ENCODE data around the gene DPP9. TPM values are rescaled to one million over a fixed set of nuclear protein-coding genes. Genes with fewer than 3 reads are reported as not detected.
A peak's percentile ranks its signal among the peaks of the same experiment; 100 is the strongest.

Gene DPP9
- total and polyA plus RNA-seq, 2 of the 13 experiments (the other 11 are each of a cell fraction or from before 2014, with no cell fraction given), result 8.4 to 25.8 TPM

DNA sequence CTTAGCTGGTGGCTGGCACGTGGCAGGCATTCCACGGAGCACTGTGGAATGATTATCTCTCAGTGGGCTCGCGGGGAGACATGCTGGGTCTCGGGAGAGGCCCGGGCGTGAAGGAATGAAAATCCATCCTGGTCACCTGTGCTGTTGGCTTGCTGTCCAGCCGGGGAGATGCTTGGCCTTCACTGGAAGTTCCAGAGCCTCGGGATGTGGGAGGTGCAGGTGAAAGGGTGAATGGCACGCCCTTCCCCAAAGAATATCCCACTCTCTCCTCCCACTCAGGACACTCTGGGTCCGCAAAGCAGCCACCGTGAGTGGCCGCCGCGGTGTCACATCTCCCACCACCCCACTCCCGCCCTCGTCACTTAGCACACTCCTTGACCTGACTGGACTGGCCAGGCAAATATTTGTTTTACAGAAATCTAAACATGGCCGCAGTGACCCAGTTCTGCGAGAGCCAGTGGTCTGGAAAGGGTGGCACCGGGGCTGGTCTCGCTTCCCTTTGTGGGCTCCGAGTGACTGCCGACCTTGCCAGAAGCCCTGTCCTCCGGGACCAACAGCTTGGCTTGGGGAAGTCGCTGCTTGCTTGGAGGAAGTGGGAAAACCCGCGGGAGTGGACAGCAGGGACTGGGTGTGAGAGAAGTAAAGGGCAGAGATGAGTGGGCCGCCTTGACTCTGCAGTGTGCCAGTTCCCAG lies 8.0 kb downstream of the DPP9 start (continued):
- TF ChIP-seq ZNF652 (CRISPR knock-in tag; IDR thresholded peaks at IDR 0.05; ENCODE audit: borderline replicate concordance, low read depth) (peak; percentile 86), RORA (CRISPR knock-in tag; IDR thresholded peaks at IDR 0.05) (peak; percentile 97; the same call in 1 of the 2 replicates), EEA1 (CRISPR knock-in tag; IDR thresholded peaks at IDR 0.05; ENCODE audit: borderline replicate concordance) (no peak), ZNF619 (CRISPR knock-in tag; IDR thresholded peaks at IDR 0.05) (peak; percentile 81; the same call in 1 of the 2 replicates), CHD2 (IDR thresholded peaks at IDR 0.05; ENCODE audit: low read depth, low read length) (no peak), MED1 (CRISPR knock-in tag; IDR thresholded peaks at IDR 0.05) (peak; percentile 83), SOX13 (IDR thresholded peaks at IDR 0.05) (no peak), SOX13 (CRISPR knock-in tag; conservative IDR thresholded peaks at IDR 0.05 in 1 of 2, IDR thresholded peaks at IDR 0.05 in 1 of 2) (peak in 1 of 2 experiments; percentile 78; a peak in 2 of 4 replicates), FLYWCH1 (CRISPR knock-in tag; IDR thresholded peaks at IDR 0.05) (no peak), HMG20A (CRISPR knock-in tag; IDR thresholded peaks at IDR 0.05; ENCODE audit: borderline replicate concordance) (peak; percentile 60; the same call in 1 of the 2 replicates), ZNF781 (CRISPR knock-in tag; IDR thresholded peaks at IDR 0.05; ENCODE audit: borderline replicate concordance, not compliant biosample characterization) (no peak), NONO (IDR thresholded peaks at IDR 0.05) (no peak), NONO (CRISPR knock-in tag; conservative IDR thresholded peaks at IDR 0.05) (0 out of 2 replicates have a peak, but pooled peaks have one; percentile 40), ZFYVE20 (CRISPR knock-in tag; IDR thresholded peaks at IDR 0.05; ENCODE audit: borderline replicate concordance, low read depth) (no peak), SMAD9 (CRISPR knock-in tag; IDR thresholded peaks at IDR 0.05) (no peak), ZNF724P (CRISPR knock-in tag; IDR thresholded peaks at IDR 0.05; ENCODE audit: borderline replicate concordance) (0 out of 2 replicates have a peak, but pooled peaks have one; percentile 21), NFKBIZ (CRISPR knock-in tag; IDR thresholded peaks at IDR 0.05) (peak; percentile 25; the same call in 1 of the 2 replicates)
- TF ChIP-seq, protein P1, sequence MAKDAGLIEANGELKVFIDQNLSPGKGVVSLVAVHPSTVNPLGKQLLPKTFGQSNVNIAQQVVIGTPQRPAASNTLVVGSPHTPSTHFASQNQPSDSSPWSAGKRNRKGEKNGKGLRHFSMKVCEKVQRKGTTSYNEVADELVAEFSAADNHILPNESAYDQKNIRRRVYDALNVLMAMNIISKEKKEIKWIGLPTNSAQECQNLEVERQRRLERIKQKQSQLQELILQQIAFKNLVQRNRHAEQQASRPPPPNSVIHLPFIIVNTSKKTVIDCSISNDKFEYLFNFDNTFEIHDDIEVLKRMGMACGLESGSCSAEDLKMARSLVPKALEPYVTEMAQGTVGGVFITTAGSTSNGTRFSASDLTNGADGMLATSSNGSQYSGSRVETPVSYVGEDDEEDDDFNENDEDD (CRISPR knock-in tag; IDR thresholded peaks at IDR 0.05; ENCODE audit: borderline replicate concordance), result peak; percentile 25; the same call in 1 of the 2 replicates
- TF ChIP-seq, protein P2, sequence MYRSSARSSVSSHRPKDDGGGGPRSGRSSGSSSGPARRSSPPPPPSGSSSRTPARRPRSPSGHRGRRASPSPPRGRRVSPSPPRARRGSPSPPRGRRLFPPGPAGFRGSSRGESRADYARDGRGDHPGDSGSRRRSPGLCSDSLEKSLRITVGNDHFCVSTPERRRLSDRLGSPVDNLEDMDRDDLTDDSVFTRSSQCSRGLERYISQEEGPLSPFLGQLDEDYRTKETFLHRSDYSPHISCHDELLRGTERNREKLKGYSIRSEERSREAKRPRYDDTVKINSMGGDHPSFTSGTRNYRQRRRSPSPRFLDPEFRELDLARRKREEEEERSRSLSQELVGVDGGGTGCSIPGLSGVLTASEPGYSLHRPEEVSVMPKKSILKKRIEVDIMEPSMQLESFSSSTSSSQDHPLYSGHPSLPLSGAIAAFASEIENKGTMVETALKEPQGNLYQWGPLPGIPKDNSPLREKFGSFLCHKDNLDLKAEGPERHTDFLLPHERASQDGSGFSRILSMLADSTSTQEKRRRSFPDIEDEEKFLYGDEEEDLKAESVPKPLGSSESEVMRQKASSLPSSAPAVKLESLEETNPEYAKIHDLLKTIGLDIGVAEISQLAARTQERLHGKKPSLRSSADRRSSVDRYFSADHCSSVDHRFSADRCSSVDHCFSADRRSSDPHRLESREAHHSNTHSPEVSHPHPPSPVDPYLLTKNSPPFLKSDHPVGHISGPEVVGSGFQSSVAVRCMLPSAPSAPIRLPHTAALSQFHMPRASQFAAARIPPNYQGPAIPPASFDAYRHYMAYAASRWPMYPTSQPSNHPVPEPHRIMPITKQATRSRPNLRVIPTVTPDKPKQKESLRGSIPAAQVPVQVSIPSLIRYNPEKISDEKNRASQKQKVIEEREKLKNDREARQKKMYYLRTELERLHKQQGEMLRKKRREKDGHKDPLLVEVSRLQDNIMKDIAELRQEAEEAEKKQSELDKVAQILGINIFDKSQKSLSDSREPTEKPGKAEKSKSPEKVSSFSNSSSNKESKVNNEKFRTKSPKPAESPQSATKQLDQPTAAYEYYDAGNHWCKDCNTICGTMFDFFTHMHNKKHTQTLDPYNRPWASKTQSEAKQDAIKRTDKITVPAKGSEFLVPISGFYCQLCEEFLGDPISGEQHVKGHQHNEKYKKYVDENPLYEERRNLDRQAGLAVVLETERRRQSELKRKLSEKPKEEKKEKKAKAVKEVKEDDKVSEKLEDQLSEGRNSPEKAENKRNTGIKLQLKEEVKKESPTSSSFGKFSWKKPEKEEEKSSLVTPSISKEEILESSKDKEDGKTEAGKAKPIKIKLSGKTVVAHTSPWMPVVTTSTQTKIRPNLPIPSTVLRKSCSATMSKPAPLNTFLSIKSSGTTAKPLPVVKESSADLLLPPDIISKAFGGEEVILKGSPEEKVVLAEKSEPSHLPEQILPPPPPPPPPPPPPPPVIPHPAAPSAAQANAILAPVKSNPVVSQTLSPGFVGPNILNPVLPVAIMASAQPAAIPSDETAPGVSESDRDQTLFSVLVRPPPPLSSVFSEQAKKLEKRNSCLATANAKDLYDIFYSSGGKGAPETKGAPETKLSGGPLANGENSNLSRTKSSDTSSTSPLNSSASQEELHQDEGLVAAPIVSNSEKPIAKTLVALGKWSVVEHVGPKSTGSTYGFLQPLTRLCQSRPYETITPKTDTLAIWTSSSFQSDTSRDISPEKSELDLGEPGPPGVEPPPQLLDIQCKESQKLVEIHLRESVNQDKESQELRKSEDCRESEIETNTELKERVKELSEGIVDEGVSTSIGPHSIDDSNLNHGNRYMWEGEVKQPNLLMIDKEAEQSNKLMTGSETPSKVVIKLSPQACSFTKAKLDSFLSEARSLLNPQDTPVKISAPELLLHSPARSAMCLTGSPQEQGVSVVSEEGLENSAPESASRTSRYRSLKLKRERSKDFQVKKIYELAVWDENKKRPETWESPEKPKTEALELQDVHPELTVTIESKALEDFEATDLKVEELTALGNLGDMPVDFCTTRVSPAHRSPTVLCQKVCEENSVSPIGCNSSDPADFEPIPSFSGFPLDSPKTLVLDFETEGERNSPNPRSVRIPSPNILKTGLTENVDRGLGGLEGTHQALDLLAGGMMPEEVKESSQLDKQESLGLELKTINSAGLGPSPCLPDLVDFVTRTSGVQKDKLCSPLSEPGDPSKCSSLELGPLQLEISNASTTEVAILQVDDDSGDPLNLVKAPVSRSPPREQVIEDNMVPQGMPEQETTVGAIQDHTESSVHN (CRISPR knock-in tag; IDR thresholded peaks at IDR 0.05), result no peak
- TF ChIP-seq, protein P3, sequence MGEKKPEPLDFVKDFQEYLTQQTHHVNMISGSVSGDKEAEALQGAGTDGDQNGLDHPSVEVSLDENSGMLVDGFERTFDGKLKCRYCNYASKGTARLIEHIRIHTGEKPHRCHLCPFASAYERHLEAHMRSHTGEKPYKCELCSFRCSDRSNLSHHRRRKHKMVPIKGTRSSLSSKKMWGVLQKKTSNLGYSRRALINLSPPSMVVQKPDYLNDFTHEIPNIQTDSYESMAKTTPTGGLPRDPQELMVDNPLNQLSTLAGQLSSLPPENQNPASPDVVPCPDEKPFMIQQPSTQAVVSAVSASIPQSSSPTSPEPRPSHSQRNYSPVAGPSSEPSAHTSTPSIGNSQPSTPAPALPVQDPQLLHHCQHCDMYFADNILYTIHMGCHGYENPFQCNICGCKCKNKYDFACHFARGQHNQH (CRISPR knock-in tag; IDR thresholded peaks at IDR 0.05), result peak; percentile 37; the same call in 1 of the 2 replicates
